NCI-H69 (cell line): ENCODE results near the gene RNF32.
A peak's percentile ranks its signal among the peaks of the same experiment; 100 is the strongest.
"Not testable (repeated sequence)": the region's sequence is repeated elsewhere in the genome, so short reads cannot be mapped to it uniquely, and the experiment has no call there.

Source experiments
- DNase-seq: peaks from one replicate; lab custom pipeline; 2025; lab: John Stamatoyannopoulos, UW

Gene RNF32

GRCh38 chr7:156675721-156676120 is 35.1 kb downstream of the RNF32 start:
- DNase-seq: no peak

- DNase-seq: no peak
These were observed 35.7 kb downstream of the RNF32 start for GRCh38 chr7:156676263-156676662.

- DNase-seq: no peak
These were observed 36.9 kb downstream of the RNF32 start for GRCh38 chr7:156677374-156678054.

- DNase-seq: no peak
These were observed 39.7 kb downstream of the RNF32 start for GRCh38 chr7:156680281-156680680.

- no peak for DNase-seq
These were observed 42.4 kb downstream of the RNF32 start for GRCh38 chr7:156682928-156683327.

- no peak for DNase-seq
These were observed 43.7 kb downstream of the RNF32 start for GRCh38 chr7:156684251-156684650.

GRCh38 chr7:156684661-156685060 is 44.1 kb downstream of the RNF32 start:
- DNase-seq: no peak

- DNase-seq: no peak
These were observed 51.2 kb downstream of the RNF32 start for GRCh38 chr7:156691764-156692163.

- DNase-seq: no peak
These were observed 52.3 kb downstream of the RNF32 start for GRCh38 chr7:156692849-156693248.

- DNase-seq: no peak
These were observed 53.1 kb downstream of the RNF32 start for GRCh38 chr7:156693627-156694026.

- DNase-seq: not testable (repeated sequence)
These were observed 56.7 kb downstream of the RNF32 start for GRCh38 chr7:156697283-156697682.

GRCh38 chr7:156698512-156698911 is 57.9 kb downstream of the RNF32 start:
- DNase-seq: not testable (repeated sequence)

GRCh38 chr7:156701787-156702186 is 61.2 kb downstream of the RNF32 start:
- DNase-seq: not testable (repeated sequence)

GRCh38 chr7:156702399-156702798 is 61.8 kb downstream of the RNF32 start:
- DNase-seq: no peak

- DNase-seq: no peak
These were observed 62.6 kb downstream of the RNF32 start for GRCh38 chr7:156703209-156703608.

- no peak for DNase-seq
These were observed 63.4 kb downstream of the RNF32 start for GRCh38 chr7:156703773-156704482.

- DNase-seq: peak; percentile 94
These were observed 81.7 kb downstream of the RNF32 start for GRCh38 chr7:156722043-156722826.

GRCh38 chr7:156725073-156725472 is 84.5 kb downstream of the RNF32 start:
- DNase-seq: peak; percentile 87

GRCh38 chr7:156725936-156726335 is 85.4 kb downstream of the RNF32 start:
- no peak for DNase-seq
